GM12801 (cell line): ENCODE data around the gene PIGV.

Source experiments
- CTCF ChIP-seq: IDR thresholded peaks from one replicate; pipeline ENCODE4 v1.5.1; 2011; ENCODE audit warnings: control low read depth; ENCODE audit not compliant: insufficient read length; ENCODE audit errors: extremely low read depth

The PIGV gene

GRCh38 chr1:26772687-26773086, 15.1 kb upstream of the PIGV start:
- no peak for TF ChIP-seq CTCF

- TF ChIP-seq CTCF = no peak
These were observed 13.3 kb upstream of the PIGV start for GRCh38 chr1:26774462-26774861.

DNA sequence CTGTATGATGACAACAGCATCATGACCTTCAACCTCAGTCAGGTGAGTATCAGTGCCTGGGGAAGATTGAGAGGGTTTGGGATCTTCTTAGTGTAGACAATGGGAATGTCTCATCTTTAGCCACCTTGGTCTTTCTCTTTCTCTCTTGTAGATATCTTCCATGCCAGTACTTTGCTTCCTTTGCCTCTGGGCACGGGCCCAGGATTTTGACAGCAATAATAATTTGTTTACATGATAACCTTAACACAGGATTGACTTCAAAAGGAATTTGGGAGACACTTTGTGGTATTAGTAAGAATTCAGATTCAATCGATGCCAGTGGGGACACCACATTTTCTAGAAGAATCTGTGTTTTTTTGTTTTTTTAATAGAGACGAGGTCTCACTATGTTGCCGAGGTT, 12.1 kb upstream of the PIGV start:
- no peak for TF ChIP-seq CTCF

DNA sequence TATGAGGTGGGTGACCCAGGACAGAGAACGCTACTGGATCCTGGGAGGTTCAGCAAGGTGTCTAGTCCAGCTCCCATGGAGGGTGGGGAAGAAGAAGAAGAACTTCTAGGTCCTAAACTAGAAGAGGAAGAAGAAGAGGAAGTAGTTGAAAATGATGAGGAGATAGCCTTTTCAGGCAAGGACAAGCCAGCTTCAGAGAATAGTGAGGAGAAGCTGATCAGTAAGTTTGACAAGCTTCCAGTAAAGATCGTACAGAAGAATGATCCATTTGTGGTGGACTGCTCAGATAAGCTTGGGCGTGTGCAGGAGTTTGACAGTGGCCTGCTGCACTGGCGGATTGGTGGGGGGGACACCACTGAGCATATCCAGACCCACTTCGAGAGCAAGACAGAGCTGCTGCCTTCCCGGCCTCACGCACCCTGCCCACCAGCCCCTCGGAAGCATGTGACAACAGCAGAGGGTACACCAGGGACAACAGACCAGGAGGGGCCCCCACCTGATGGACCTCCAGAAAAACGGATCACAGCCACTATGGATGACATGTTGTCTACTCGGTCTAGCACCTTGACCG, 8.6 kb upstream of the PIGV start:
- no peak for TF ChIP-seq CTCF

- no peak for TF ChIP-seq CTCF
These were observed 7.3 kb upstream of the PIGV start for GRCh38 chr1:26780344-26780957.

DNA sequence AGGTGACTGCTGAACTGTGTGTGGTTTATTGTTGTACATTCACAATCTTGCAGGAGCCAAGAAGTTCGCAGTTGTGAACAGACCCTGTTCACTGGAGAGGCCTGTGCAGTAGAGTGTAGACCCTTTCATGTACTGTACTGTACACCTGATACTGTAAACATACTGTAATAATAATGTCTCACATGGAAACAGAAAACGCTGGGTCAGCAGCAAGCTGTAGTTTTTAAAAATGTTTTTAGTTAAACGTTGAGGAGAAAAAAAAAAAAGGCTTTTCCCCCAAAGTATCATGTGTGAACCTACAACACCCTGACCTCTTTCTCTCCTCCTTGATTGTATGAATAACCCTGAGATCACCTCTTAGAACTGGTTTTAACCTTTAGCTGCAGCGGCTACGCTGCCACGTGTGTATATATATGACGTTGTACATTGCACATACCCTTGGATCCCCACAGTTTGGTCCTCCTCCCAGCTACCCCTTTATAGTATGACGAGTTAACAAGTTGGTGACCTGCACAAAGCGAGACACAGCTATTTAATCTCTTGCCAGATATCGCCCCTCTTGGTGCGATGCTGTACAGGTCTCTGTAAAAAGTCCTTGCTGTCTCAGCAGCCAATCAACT, 6.4 kb upstream of the PIGV start:
- no peak for TF ChIP-seq CTCF

DNA sequence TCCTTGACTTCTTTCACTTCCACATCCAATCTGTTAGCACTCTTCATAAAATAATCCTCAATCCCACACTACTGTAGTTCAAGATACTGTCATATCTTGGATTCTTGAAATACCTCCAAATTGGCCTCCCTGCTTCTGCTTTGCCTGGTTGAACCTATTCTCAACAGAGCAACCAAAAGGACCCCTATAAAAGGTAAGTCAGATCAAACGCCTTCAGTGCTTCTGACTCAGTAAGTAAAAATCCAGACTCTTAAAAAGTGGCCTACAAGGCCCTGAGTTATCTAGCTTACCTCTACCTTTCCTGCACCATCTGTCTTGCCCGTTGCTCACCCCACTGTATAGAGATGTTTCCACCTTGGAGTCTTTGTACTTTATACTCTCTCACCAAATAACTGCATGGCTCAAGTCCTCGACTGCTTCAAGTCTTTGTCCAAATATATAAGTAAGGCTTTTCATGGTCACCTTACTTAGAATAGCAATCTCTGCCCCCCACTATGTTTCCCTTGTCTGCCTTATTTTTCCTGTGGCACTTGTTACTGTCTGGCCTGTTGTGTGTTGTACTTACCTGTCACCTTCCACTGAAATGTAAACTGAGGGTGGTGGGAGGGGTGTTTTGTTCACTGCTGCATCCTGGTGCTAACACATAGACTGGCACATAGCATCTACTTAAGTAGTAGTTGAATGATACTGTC, 5.1 kb upstream of the PIGV start:
- TF ChIP-seq CTCF = no peak
